Right ventricle myocardium inferior (tissue), 1 donor: ENCODE measurements around the gene ADAM19. TPM values are rescaled to one million over a fixed set of nuclear protein-coding genes. Genes with fewer than 3 reads are reported as not detected.

ENCODE experiments used
- ATAC-seq: fragments of 200-7000 bp; cut with Tn5 transposase; one replicate; pipeline ENCODE4 v1.9.1; 2020; ENCODE audit warnings: mild to moderate bottlenecking, moderate library complexity
- DNase-seq: peaks from one replicate; pipeline ENCODE4 v3.0.0; 2021; ENCODE audit errors: missing footprints
- intact Hi-C: fragments of 100-400 bp; cut with DNase I; formaldehyde crosslinking; loops from one replicate; pipeline ENCODE4 v1.11.0; 2022
- total RNA-seq: library from RNA; stranded (reverse); fragmentation: NEBNext Ultra II Directional; extraction: Animal tissue kit (Norgen Biotek cat#: 25700); gene quantifications from one replicate; pipeline ENCODE4 v1.2.1, GENCODE V29; 2021
- donor health status: DM: no; HTN: yes; CAD: no; lungs with severe emphysema.

The ADAM19 gene
- total RNA-seq, 1 donor from 2014 or later: 11.3 TPM

GRCh38 chr5:157460921-157461792 lies 114.4 kb downstream of the ADAM19 start:
- ATAC-seq (no peak), DNase-seq (no peak)
- intact Hi-C loops: no loop called here

GRCh38 chr5:157459715-157460599 lies 115.6 kb downstream of the ADAM19 start, which contains the start of gene NIPAL4:
Gene NIPAL4 (plus strand): TSS chr5:157460213. CDS start chr5:157460321, 108 bp downstream.
- intact Hi-C loops: no loop called here
- DNase-seq: no peak
- peak; percentile 24 for ATAC-seq

- ATAC-seq: no peak
- no peak for DNase-seq
- intact Hi-C loops: no loop called here
These were observed 116.7 kb downstream of the ADAM19 start for GRCh38 chr5:157458835-157459234.

- ATAC-seq: no peak
- no peak for DNase-seq
- intact Hi-C loops: no loop called here
These were observed 118.2 kb downstream of the ADAM19 start for GRCh38 chr5:157457391-157457790.

- ATAC-seq (no peak), DNase-seq (no peak)
- intact Hi-C loops: no loop called here
These were observed 119.3 kb downstream of the ADAM19 start for GRCh38 chr5:157456301-157456700.

- DNase-seq (no peak), ATAC-seq (no peak)
- intact Hi-C loops: no loop called here
These were observed 120.5 kb downstream of the ADAM19 start for GRCh38 chr5:157455057-157455456.

- intact Hi-C loops: no loop called here
- DNase-seq (no peak), ATAC-seq (no peak)
These were observed 121.3 kb downstream of the ADAM19 start for GRCh38 chr5:157454273-157454672.

GRCh38 chr5:157451806-157452205 lies 123.8 kb downstream of the ADAM19 start:
- ATAC-seq (no peak), DNase-seq (no peak)
- intact Hi-C loops: no loop called here

- DNase-seq (no peak), ATAC-seq (no peak)
- intact Hi-C loops: no loop called here
These were observed 125.6 kb downstream of the ADAM19 start for GRCh38 chr5:157450024-157450423.

GRCh38 chr5:157449011-157449723 lies 126.4 kb downstream of the ADAM19 start:
- intact Hi-C loops: no loop called here
- ATAC-seq: peak; percentile 93
- peak; percentile 83 for DNase-seq

- intact Hi-C loops: no loop called here
- ATAC-seq (no peak), DNase-seq (no peak)
These were observed 128.4 kb downstream of the ADAM19 start for GRCh38 chr5:157447201-157447637.

- ATAC-seq (no peak), DNase-seq (no peak)
- intact Hi-C loops: no loop called here
These were observed 129.1 kb downstream of the ADAM19 start for GRCh38 chr5:157446412-157446935.

- no peak for DNase-seq
- ATAC-seq: no peak
- intact Hi-C loops: no loop called here
These were observed 129.7 kb downstream of the ADAM19 start for GRCh38 chr5:157445745-157446411.

GRCh38 chr5:157444224-157444623 lies 131.4 kb downstream of the ADAM19 start:
- ATAC-seq: no peak
- intact Hi-C loops: no loop called here
- DNase-seq: no peak

GRCh38 chr5:157443041-157443549 lies 132.5 kb downstream of the ADAM19 start:
- intact Hi-C loops: no loop called here
- DNase-seq (no peak), ATAC-seq (peak; percentile 64)

- DNase-seq: no peak
- no peak for ATAC-seq
- intact Hi-C loops: no loop called here
These were observed 141.5 kb downstream of the ADAM19 start for GRCh38 chr5:157434096-157434495.

- ATAC-seq (peak; percentile 76), DNase-seq (no peak)
- intact Hi-C loops: loop anchor here (2.0 kb wide), 2 partner anchors 45 to 285 kb away; no protein-coding TSS in a partner anchor
These were observed 143.9 kb downstream of the ADAM19 start for GRCh38 chr5:157431544-157432200.
